Caco-2 (cell line): ENCODE data around the gene CNR1. TPM values are rescaled to one million over a fixed set of nuclear protein-coding genes. Genes with fewer than 3 reads are reported as not detected.

Experiments
- BruUV-seq: library from RNA; stranded (reverse); fragments of 400-500 nt; replicated peaks from 2 replicates; lab custom pipeline; 2021; lab: Mats Ljungman, UMichigan
- CTCF ChIA-PET: fragments of 300-600 bp; sonication (Branson Sonifier 250); formaldehyde crosslinking; loops from one replicate; lab custom pipeline; 2022; ENCODE audit warnings: antibody characterized with exemption; lab: Charles Lee
- POLR2A ChIA-PET: fragments of 300-600 bp; sonication (Branson Sonifier 250); formaldehyde crosslinking; loops from one replicate; lab custom pipeline; 2022; ENCODE audit warnings: antibody characterized with exemption; lab: Charles Lee
- DNase-seq, 2 experiments: peaks; one replicate each; pipeline versions ENCODE4 v3.0.0 to v3.0.0-alpha.2; 2020 to 2022
- H3K27me3 ChIP-seq: replicated peaks from 2 replicates; pipeline ENCODE4 v1.6.0; 2011; ENCODE audit warnings: low read length; ENCODE audit not compliant: control insufficient read depth, insufficient read depth
- H3K36me3 ChIP-seq: 2 replicates; pipeline ENCODE4 v1.5.1; 2011; ENCODE audit warnings: low read length; ENCODE audit not compliant: control insufficient read depth, insufficient read depth
- H3K4me1 ChIP-seq: fragments of 250-450 bp; sonication (Bioruptor Pico); 2 replicates; pipeline ENCODE4 v1.5.1; 2020; ENCODE audit warnings: mild to moderate bottlenecking
- H3K4me3 ChIP-seq: 2 replicates; pipeline ENCODE4 v1.5.1; 2011; ENCODE audit warnings: low read depth, mild to moderate bottlenecking, control low read depth, low read length
- H3K9me3 ChIP-seq: fragments of 250-450 bp; sonication (Bioruptor Pico); 2 replicates; pipeline ENCODE4 v1.5.1; 2020; ENCODE audit warnings: mild to moderate bottlenecking, moderate library complexity
- H3K27ac Mint-ChIP-seq: one replicate; pipeline ENCODE4 v1.8.0; 2022; ENCODE audit warnings: mixed read lengths; ENCODE audit not compliant: unreplicated experiment
- H3K27me3 Mint-ChIP-seq: one replicate; pipeline ENCODE4 v1.8.0; 2022; ENCODE audit warnings: mixed read lengths; ENCODE audit not compliant: insufficient read depth, unreplicated experiment
- H3K36me3 Mint-ChIP-seq: one replicate; pipeline ENCODE4 v1.8.0; 2022; ENCODE audit warnings: mild to moderate bottlenecking, mixed read lengths; ENCODE audit not compliant: insufficient read depth, unreplicated experiment
- H3K4me1 Mint-ChIP-seq: one replicate; pipeline ENCODE4 v1.8.0; 2022; ENCODE audit warnings: low read depth, mixed read lengths; ENCODE audit not compliant: unreplicated experiment
- H3K4me3 Mint-ChIP-seq: one replicate; pipeline ENCODE4 v1.8.0; 2022; ENCODE audit warnings: mild to moderate bottlenecking, moderate library complexity, mixed read lengths; ENCODE audit not compliant: unreplicated experiment
- H3K9me3 Mint-ChIP-seq: one replicate; pipeline ENCODE4 v1.8.0; 2022; ENCODE audit warnings: mixed read lengths; ENCODE audit not compliant: unreplicated experiment
- intact Hi-C: fragments of 100-400 bp; cut with micrococcal nuclease; formaldehyde crosslinking; loops from one replicate; pipeline ENCODE4 v1.10.0; 2022; ENCODE audit not compliant: unreplicated experiment
- total RNA-seq: library from RNA; stranded (reverse); gene quantifications from 2 replicates; pipeline ENCODE4 v1.2.3, GENCODE V29; 2022
- TF ChIP-seq, protein P1 (sequence below), 2 experiments: fragments of 200-600 bp in 1 of 2; IDR thresholded peaks; 1 replicate in 1 of 2; 2 replicates in 1 of 2; pipeline versions ENCODE4 v1.5.1 to v1.8.0; 2011 to 2022; ENCODE audit warnings: antibody characterized with exemption in 1 of 2, control low read depth in 1 of 2, inconsistent platforms in 1 of 2, low read depth in 1 of 2, low read length in 1 of 2, mild to moderate bottlenecking in 1 of 2, moderate library complexity in 1 of 2; ENCODE audit not compliant: insufficient read depth in 1 of 2, severe bottlenecking in 1 of 2, unreplicated experiment in 1 of 2

CNR1 gene
- total RNA-seq, 1 experiment from 2014 or later = not detected

DNA sequence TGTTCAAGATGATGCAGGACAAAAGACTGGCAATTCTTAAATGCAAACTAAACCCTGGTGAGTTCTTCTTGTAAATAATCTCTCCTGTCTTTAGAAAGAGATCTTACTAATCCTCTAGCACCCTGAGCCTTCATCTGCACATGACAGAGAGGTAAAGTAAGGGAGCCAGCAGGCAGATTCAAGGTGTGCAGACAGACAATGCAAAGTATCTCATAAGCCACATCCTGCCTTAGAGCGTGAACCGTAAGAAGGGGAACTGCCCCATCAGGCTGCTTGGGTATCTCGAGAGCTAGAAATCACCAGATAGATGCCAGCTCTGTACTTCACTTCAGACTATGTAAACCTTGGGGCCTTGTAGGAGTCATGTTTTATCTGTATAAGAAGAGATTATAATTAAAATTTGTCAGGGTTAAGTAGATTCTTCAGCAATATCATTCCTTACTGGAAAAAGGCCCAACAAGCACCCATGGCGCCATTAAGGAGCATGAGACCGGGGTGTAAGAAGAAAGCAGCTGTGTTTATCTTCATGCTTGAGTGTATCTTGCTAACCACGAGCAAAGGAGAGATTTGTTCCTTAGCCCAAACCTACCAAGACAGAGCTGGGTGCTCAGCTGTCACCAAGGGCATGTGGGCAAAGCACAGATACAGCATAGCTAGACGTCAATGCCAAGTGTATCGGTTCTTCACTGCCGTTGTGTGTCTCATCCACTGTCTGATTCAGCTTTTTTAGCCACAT is 24.4 kb downstream of the CNR1 start:
- Histone ChIP-seq H3K36me3 (no peaks in the 10 kb centered on the region), H3K9me3 (no peaks in the 10 kb centered on the region), H3K4me3 (no peak overlapping the region), H3K27me3 (no peaks in the 10 kb centered on the region), H3K4me1 (no peaks in the 10 kb centered on the region)
- DNase-seq = no peak
- Mint-ChIP-seq H3K27ac (no peak overlapping the region), H3K4me3 (no peak overlapping the region), H3K4me1 (no peaks in the 10 kb centered on the region), H3K36me3 (no peaks in the 10 kb centered on the region), H3K27me3 (peaks cover 7% of the 10 kb centered on the region), H3K9me3 (no peaks in the 10 kb centered on the region)
- intact Hi-C loops = no loop called here
- BruUV-seq = no TSS peak
- POLR2A ChIA-PET = no interaction called here
- TF ChIP-seq, protein P1, sequence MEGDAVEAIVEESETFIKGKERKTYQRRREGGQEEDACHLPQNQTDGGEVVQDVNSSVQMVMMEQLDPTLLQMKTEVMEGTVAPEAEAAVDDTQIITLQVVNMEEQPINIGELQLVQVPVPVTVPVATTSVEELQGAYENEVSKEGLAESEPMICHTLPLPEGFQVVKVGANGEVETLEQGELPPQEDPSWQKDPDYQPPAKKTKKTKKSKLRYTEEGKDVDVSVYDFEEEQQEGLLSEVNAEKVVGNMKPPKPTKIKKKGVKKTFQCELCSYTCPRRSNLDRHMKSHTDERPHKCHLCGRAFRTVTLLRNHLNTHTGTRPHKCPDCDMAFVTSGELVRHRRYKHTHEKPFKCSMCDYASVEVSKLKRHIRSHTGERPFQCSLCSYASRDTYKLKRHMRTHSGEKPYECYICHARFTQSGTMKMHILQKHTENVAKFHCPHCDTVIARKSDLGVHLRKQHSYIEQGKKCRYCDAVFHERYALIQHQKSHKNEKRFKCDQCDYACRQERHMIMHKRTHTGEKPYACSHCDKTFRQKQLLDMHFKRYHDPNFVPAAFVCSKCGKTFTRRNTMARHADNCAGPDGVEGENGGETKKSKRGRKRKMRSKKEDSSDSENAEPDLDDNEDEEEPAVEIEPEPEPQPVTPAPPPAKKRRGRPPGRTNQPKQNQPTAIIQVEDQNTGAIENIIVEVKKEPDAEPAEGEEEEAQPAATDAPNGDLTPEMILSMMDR (IDR thresholded peaks at IDR 0.05; ENCODE audit: insufficient read depth in 1 of 2, low read depth in 1 of 2, low read length in 1 of 2, severe bottlenecking in 1 of 2, unreplicated experiment in 1 of 2) = no peak
- CTCF ChIA-PET = no interaction called here

DNA sequence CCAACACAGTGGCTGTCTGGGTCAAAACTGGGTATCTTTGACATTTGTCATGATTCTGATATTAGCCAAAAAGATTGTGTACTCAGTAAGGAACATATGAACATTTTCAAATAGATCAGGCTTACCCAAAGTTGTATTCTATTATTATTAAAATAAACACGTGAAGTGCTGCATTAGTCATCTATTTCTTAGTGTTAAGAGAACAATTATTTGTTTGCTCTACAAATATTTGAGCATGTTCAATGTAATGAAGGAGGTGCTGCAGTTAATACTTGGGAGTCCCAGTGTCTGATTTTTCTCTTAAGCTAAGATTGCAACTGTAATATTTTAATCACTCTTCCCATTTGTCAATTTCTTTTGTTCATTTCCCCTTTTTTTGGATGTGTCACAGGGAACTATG is 28.2 kb downstream of the CNR1 start:
- intact Hi-C loops = no loop called here
- no peaks in the 10 kb centered on the region for H3K4me1 Mint-ChIP-seq
- Histone ChIP-seq H3K27me3 (no peaks in the 10 kb centered on the region), H3K9me3 (no peaks in the 10 kb centered on the region), H3K36me3 (no peaks in the 10 kb centered on the region), H3K4me3 (no peak overlapping the region), H3K4me1 (no peaks in the 10 kb centered on the region)
- ChIA-PET POLR2A (no interaction called here), CTCF (no interaction called here)
- peaks cover 4% of the 10 kb centered on the region for H3K27me3 Mint-ChIP-seq
- H3K9me3 Mint-ChIP-seq = no peaks in the 10 kb centered on the region
- H3K4me3 Mint-ChIP-seq = no peak overlapping the region
- TF ChIP-seq, protein P1 (IDR thresholded peaks at IDR 0.05; ENCODE audit: insufficient read depth in 1 of 2, low read depth in 1 of 2, low read length in 1 of 2, severe bottlenecking in 1 of 2, unreplicated experiment in 1 of 2) = no peak
- no peak for DNase-seq
- H3K27ac Mint-ChIP-seq = no peak overlapping the region
- no TSS peak for BruUV-seq
- H3K36me3 Mint-ChIP-seq = no peaks in the 10 kb centered on the region

- Histone ChIP-seq H3K4me3 (no peak overlapping the region), H3K27me3 (no peaks in the 10 kb centered on the region), H3K9me3 (no peaks in the 10 kb centered on the region), H3K36me3 (no peaks in the 10 kb centered on the region), H3K4me1 (no peaks in the 10 kb centered on the region)
- POLR2A ChIA-PET = no interaction called here
- H3K9me3 Mint-ChIP-seq = no peaks in the 10 kb centered on the region
- TF ChIP-seq, protein P1 (IDR thresholded peaks at IDR 0.05; ENCODE audit: insufficient read depth in 1 of 2, low read depth in 1 of 2, low read length in 1 of 2, severe bottlenecking in 1 of 2, unreplicated experiment in 1 of 2) = no peak
- no peak overlapping the region for H3K27ac Mint-ChIP-seq
- intact Hi-C loops = no loop called here
- H3K36me3 Mint-ChIP-seq = no peaks in the 10 kb centered on the region
- CTCF ChIA-PET = no interaction called here
- DNase-seq = no peak
- no peaks in the 10 kb centered on the region for H3K4me1 Mint-ChIP-seq
- peaks cover 4% of the 10 kb centered on the region for H3K27me3 Mint-ChIP-seq
- H3K4me3 Mint-ChIP-seq = no peak overlapping the region
- no TSS peak for BruUV-seq
These were observed 30.5 kb downstream of the CNR1 start for GRCh38 chr6:88135578-88136114.
